GM12873 (cell line): ENCODE results near the gene STRA8.

Experiments used
- TF ChIP-seq, protein P1 (sequence below): IDR thresholded peaks from 2 replicates; pipeline ENCODE4 v1.5.1; 2012; ENCODE audit warnings: low read depth, mild to moderate bottlenecking, moderate library complexity, low read length, control low read depth; ENCODE audit not compliant: insufficient read depth; ENCODE audit errors: missing control alignments

The STRA8 gene

DNA sequence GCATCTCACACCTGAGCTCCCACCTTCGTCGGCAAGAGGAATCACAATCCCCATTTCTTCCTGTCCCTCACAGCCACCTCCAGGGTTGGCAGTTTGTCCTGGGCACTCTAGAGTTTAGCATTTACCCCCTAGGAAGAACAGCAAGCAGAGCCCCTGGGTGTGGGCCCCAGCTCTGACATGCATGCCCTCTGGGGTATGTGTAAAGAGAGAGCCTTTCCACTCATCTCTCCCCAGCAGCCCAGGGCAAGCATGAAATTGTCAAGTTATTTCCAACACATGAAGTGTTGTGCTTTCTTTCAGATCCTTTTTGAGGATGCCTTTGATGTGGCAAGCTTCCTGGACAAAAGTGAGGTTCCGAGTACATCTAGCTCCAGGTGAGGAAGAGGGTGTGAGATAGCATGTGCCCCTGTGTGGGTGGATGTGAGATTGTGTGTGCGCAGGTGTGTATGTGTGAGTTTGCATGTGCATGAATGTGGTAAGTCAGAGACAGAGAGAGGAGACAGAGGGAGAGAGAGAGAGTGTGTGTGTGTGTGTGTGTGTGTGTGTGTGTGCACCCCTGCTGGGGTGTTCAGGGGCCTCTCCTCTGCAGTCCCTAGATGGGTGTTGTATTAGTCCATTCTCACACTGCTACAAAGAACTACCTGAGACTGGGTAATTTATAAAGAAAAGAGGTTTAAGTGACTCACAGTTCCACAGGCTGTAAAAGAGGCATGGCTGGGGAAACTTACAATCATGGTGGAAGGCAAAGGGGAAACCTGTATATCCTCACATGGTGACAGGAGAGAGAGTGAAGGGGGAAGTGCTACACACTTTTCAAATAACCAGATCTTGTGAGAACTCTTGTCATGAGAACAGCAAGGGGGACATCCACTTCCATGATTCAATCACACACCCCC lies 18.1 kb downstream of the STRA8 start:
- TF ChIP-seq, protein P1, sequence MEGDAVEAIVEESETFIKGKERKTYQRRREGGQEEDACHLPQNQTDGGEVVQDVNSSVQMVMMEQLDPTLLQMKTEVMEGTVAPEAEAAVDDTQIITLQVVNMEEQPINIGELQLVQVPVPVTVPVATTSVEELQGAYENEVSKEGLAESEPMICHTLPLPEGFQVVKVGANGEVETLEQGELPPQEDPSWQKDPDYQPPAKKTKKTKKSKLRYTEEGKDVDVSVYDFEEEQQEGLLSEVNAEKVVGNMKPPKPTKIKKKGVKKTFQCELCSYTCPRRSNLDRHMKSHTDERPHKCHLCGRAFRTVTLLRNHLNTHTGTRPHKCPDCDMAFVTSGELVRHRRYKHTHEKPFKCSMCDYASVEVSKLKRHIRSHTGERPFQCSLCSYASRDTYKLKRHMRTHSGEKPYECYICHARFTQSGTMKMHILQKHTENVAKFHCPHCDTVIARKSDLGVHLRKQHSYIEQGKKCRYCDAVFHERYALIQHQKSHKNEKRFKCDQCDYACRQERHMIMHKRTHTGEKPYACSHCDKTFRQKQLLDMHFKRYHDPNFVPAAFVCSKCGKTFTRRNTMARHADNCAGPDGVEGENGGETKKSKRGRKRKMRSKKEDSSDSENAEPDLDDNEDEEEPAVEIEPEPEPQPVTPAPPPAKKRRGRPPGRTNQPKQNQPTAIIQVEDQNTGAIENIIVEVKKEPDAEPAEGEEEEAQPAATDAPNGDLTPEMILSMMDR: no peak

DNA sequence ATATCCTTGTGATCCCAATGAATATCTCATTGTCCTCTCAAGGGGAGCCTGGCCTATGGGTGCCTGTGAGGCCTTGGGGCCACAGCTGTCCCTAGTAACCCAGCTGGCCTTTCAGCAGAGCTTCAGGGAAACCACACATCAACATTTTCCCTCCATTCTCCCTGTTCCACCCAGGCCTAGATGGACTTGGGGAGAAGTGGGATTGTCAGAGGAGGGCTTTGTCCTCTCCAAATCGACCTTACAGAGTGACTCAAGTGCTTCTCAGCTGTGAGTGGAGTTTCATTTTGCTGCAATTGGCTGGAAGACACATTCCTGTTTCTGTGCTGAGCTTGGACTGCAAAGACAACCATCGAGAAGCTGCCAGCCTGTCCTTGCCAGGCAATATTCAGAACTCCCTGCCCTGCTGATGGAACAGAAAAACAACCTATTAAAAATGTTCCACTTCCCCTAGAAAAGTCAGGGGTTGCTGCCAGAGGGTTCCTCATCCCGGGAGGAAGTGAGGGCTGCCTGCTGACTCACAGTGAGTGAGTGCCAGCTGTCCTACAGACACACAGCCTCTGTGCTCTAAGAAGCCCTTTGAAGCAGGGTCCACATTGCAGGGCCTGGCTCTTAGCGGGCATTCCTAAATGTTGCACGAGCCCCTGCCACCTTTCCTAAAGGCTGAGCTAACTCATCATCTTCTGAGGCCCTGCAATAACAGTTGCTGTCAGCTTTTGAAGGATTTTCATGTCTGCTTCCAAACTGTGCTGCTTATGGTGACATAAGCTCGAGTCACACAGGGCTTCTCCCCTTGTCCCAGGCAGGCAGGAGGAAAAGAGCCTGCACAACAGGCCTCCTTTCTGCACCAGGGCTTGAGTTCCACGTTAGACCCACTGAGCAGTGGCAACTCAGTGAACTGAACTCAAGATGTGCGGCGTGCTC lies 20.5 kb downstream of the STRA8 start:
- TF ChIP-seq, protein P1: no peak

DNA sequence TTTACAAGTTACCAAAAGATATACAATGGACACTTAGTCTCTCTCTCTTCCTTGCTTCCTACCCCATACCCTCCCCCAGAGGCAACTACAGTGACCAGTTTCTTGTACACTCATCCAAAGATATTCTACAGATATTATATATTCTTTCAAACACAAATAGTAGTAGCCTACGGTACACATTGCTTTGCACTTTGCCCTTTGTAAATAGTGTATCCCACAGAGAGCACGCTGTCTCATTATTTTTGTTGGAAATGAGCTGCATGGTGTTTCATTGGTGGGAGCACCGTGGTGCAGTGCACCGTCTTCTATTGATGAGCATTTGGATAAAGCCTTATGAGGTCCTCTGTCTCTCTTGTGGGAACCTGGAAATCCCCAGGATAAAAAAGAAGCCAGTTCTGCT lies 24.2 kb downstream of the STRA8 start:
- TF ChIP-seq, protein P1: no peak

DNA sequence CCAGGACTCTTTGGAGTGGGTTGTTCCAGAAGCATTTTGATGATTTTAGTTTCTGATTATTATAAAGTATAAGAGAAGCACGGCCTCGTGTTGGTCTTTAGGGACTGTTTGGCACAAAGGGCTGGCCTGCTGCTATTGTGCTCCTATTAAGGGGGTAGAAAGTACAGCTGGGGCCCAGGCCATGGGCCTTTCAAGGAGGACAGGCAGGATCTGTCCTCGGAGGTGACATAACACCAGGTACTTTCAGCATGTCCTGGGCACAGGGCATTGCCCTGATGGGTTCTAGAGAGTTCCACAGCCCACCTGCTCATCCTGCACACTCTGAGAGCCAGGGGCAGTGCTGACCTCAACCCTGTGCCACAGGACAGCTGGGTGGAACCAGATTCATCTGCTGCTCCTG lies 24.9 kb downstream of the STRA8 start:
- TF ChIP-seq, protein P1: no peak

DNA sequence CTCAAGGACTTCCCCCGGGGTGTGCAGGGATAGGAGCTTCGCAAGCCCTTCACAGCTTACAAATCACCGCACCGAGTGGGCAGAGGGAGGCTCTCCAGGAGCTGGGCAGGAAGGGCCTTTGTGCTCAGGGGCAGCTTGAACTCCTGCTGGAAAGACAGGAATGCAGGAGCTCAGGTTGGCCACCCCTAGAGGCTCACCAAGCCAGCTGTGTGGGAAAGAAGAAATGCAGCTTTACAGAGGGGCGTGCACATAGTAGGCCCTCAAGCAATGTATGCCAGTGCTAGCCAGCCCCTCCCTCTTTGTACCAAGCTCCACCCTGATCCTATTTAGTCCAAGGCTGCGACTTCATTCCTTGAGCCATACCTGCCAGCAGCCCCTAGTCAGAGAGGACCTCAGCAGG lies 26.1 kb downstream of the STRA8 start:
- TF ChIP-seq, protein P1: no peak

DNA sequence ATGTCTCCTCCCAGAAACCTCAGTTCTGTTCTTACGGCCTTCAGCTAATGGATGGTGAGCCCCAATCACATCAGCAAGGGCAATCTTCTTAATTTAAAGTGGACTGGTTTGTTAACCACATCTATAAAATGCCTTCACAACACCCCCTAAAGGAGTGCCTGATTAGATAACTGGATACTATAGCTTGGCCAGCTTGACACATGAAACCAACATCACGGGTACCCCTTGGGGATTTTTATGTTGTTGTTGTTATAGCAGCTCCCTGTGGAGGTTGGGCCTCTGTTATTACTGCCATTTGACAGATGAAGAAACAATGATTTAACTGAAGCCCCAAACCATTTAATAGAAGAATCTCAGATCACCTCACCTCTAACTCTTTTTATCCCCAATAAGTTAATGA lies 26.8 kb downstream of the STRA8 start:
- TF ChIP-seq, protein P1: no peak
